Neural crest cell (in vitro differentiated cells): ENCODE measurements around the gene HGFAC. TPM values are rescaled to one million over a fixed set of nuclear protein-coding genes. Genes with fewer than 3 reads are reported as not detected.

Experiments used
- DNase-seq: peaks from one replicate; pipeline ENCODE4 v3.0.0; 2021; ENCODE audit warnings: low read depth, mixed read lengths, low spot score
- H3K27ac Mint-ChIP-seq: one replicate; pipeline ENCODE4 v1.8.0; 2021; ENCODE audit warnings: mild to moderate bottlenecking, mixed read lengths; ENCODE audit not compliant: unreplicated experiment
- H3K27me3 Mint-ChIP-seq: 2 replicates; pipeline ENCODE4 v1.8.0; 2021; ENCODE audit warnings: low read depth, mild to moderate bottlenecking, mixed read lengths
- H3K36me3 Mint-ChIP-seq: 2 replicates; pipeline ENCODE4 v1.8.0; 2021; ENCODE audit warnings: low read depth, mild to moderate bottlenecking, mixed read lengths
- H3K4me1 Mint-ChIP-seq: 2 replicates; pipeline ENCODE4 v1.8.0; 2021; ENCODE audit warnings: mixed read lengths
- H3K4me3 Mint-ChIP-seq: one replicate; pipeline ENCODE4 v1.8.0; 2021; ENCODE audit warnings: mild to moderate bottlenecking, mixed read lengths
- H3K9me3 Mint-ChIP-seq: 2 replicates; pipeline ENCODE4 v1.8.0; 2021; ENCODE audit warnings: mixed read lengths
- CTCF ChIP-seq: fragments of 200-600 bp; sonication (generic); conservative IDR thresholded peaks from 2 replicates; pipeline ENCODE4 v1.5.0; 2021; ENCODE audit warnings: antibody characterized with exemption, mild to moderate bottlenecking
- total RNA-seq: library from RNA; stranded (reverse); gene quantifications from 2 replicates; pipeline ENCODE4 v1.2.1, GENCODE V29; 2021

HGFAC gene
- total RNA-seq, 1 donor from 2014 or later: 1.6 TPM

GRCh38 chr4:3464349-3464905, 22.7 kb downstream of the HGFAC start:
- DNase-seq: no peak

GRCh38 chr4:3464911-3465697, 23.3 kb downstream of the HGFAC start:
- Mint-ChIP-seq H3K27me3 (peaks cover 3% of the 10 kb centered on the region), H3K4me1 (peaks cover 7% of the 10 kb centered on the region), H3K9me3 (no peaks in the 10 kb centered on the region), H3K27ac (no peak overlapping the region), H3K4me3 (no peak overlapping the region), H3K36me3 (no peaks in the 10 kb centered on the region)
- no peak for DNase-seq
- TF ChIP-seq CTCF: no peak

More at GRCh38 chr4:3464349-3464905, 22.7 kb downstream of the HGFAC start:
- Mint-ChIP-seq H3K27me3 (peaks cover 3% of the 10 kb centered on the region), H3K27ac (no peak overlapping the region), H3K4me3 (peak overlapping the region; percentile 59), H3K9me3 (no peaks in the 10 kb centered on the region), H3K4me1 (no peaks in the 10 kb centered on the region), H3K36me3 (no peaks in the 10 kb centered on the region)
- TF ChIP-seq CTCF: no peak

- H3K9me3 Mint-ChIP-seq: no peaks in the 10 kb centered on the region
- H3K4me3 Mint-ChIP-seq: no peak overlapping the region
- peak; percentile 41 for TF ChIP-seq CTCF
- H3K27me3 Mint-ChIP-seq: peaks cover 3% of the 10 kb centered on the region
- H3K4me1 Mint-ChIP-seq: peaks cover 10% of the 10 kb centered on the region
- H3K27ac Mint-ChIP-seq: no peak overlapping the region
- H3K36me3 Mint-ChIP-seq: no peaks in the 10 kb centered on the region
- no peak for DNase-seq
These were observed 24.2 kb downstream of the HGFAC start for GRCh38 chr4:3465698-3466671.

GRCh38 chr4:3466691-3467600, 25.2 kb downstream of the HGFAC start:
- Mint-ChIP-seq H3K4me3 (no peak overlapping the region), H3K4me1 (peaks cover 10% of the 10 kb centered on the region), H3K36me3 (no peaks in the 10 kb centered on the region), H3K9me3 (no peaks in the 10 kb centered on the region), H3K27ac (no peak overlapping the region), H3K27me3 (peaks cover 3% of the 10 kb centered on the region)
- DNase-seq: no peak
- no peak for TF ChIP-seq CTCF
